WI38 (cell line): Measurements from ENCODE around the gene DLGAP1.

ENCODE experiments used
- H3K4me3 ChIP-seq: 2 replicates; pipeline ENCODE4 v1.5.1; 2011; ENCODE audit warnings: low read depth, mild to moderate bottlenecking, control low read depth, low read length
- CTCF ChIP-seq: IDR thresholded peaks from 2 replicates; pipeline ENCODE4 v1.5.1; 2012; ENCODE audit warnings: low read depth, mild to moderate bottlenecking, control low read depth, low read length

Gene DLGAP1

GRCh38 chr18:3952031-3952430, 503.1 kb downstream of the DLGAP1 start:
- H3K4me3 ChIP-seq: no peak overlapping the region
- no peak for TF ChIP-seq CTCF

- H3K4me3 ChIP-seq: no peak overlapping the region
- no peak for TF ChIP-seq CTCF
These were observed 504.3 kb downstream of the DLGAP1 start for GRCh38 chr18:3950668-3951404.

- no peak for TF ChIP-seq CTCF
- no peak overlapping the region for H3K4me3 ChIP-seq
These were observed 506.1 kb downstream of the DLGAP1 start for GRCh38 chr18:3948958-3949357.

- TF ChIP-seq CTCF: no peak
- no peak overlapping the region for H3K4me3 ChIP-seq
These were observed 507.7 kb downstream of the DLGAP1 start for GRCh38 chr18:3947383-3947782.

- no peak for TF ChIP-seq CTCF
- no peak overlapping the region for H3K4me3 ChIP-seq
These were observed 519.8 kb downstream of the DLGAP1 start for GRCh38 chr18:3935305-3935704.

DNA sequence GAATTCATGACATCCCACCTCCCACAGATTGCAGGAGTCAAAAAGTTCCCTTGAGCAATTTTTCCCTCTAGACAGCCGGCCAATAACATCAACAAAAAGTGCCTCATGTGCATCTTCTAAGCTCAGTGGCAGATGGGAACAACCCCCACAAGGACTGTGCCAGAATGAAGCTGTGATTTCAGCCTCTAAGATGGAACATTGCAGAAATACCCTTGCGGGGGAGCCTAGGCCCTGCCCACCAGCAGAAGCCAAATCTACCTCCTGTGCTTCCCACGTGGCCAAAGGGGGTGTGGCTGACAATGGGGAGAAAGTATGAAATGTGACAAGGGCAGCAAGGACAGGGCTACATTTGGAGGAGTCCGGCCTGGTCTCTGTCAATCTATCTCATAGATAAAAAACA, 522.8 kb downstream of the DLGAP1 start:
- H3K4me3 ChIP-seq: no peak overlapping the region

More for the DNA sequence above, 522.8 kb downstream of the DLGAP1 start:
- TF ChIP-seq CTCF: no peak
